Measurements from ENCODE around the gene HSDL1.

HSDL1 gene

GRCh38 chr16:84144859-84145639 is at the start of gene HSDL1, which contains the start of gene DNAAF1:
Gene HSDL1 (minus strand): TSS chr16:84145177. CDS start chr16:84131321, 13,856 bp downstream.
Gene DNAAF1 (plus strand): TSS chr16:84145308. CDS start chr16:84145441, 133 bp downstream.
- Mint-ChIP-seq H3K4me1 (peaks cover 23% of the 10 kb centered on the region), H3K4me3 (peak within 1 kb of the TSS; percentile 95), H3K27me3 (peaks cover 11% of the 10 kb centered on the region), H3K27ac (ENCODE audit: low read depth) (peak within 1 kb of the TSS; percentile 93), H3K9me3 (no peaks in the 10 kb centered on the region), H3K36me3 (ENCODE audit: insufficient read depth) (peaks cover 9% of the 10 kb centered on the region)
- DNase-seq (ENCODE audit: low spot score in 2 of 2) (peak; percentile 91 to 94), ATAC-seq (replicated peaks; ENCODE audit: extremely low read depth, poor library complexity, severe bottlenecking) (peak; percentile 82)

GRCh38 chr16:84194018-84194417 is 49.0 kb upstream of the HSDL1 start:
- ATAC-seq (replicated peaks; ENCODE audit: extremely low read depth, poor library complexity, severe bottlenecking) (no peak), DNase-seq (ENCODE audit: low spot score in 2 of 2) (no peak)
- Mint-ChIP-seq H3K36me3 (ENCODE audit: insufficient read depth) (no peaks in the 10 kb centered on the region), H3K27ac (ENCODE audit: low read depth) (no peak overlapping the region), H3K4me3 (peak overlapping the region; percentile 52), H3K4me1 (peaks cover 6% of the 10 kb centered on the region), H3K9me3 (no peaks in the 10 kb centered on the region), H3K27me3 (peaks cover 20% of the 10 kb centered on the region)

GRCh38 chr16:84193480-84193879 is 48.5 kb upstream of the HSDL1 start:
- H3K27me3 Mint-ChIP-seq: peaks cover 15% of the 10 kb centered on the region
- peaks cover 6% of the 10 kb centered on the region for H3K4me1 Mint-ChIP-seq
- H3K9me3 Mint-ChIP-seq: no peaks in the 10 kb centered on the region
- DNase-seq (ENCODE audit: low spot score in 2 of 2) (no peak), ATAC-seq (replicated peaks; ENCODE audit: extremely low read depth, poor library complexity, severe bottlenecking) (peak; percentile 6)
- no peaks in the 10 kb centered on the region for H3K36me3 Mint-ChIP-seq (ENCODE audit: insufficient read depth)
- no peak overlapping the region for H3K4me3 Mint-ChIP-seq
- no peak overlapping the region for H3K27ac Mint-ChIP-seq (ENCODE audit: low read depth)

GRCh38 chr16:84191466-84191865 is 46.5 kb upstream of the HSDL1 start:
- DNase-seq (ENCODE audit: low spot score in 2 of 2) (no peak), ATAC-seq (replicated peaks; ENCODE audit: extremely low read depth, poor library complexity, severe bottlenecking) (no peak)
- H3K27me3 Mint-ChIP-seq: peaks cover 1% of the 10 kb centered on the region
- H3K4me1 Mint-ChIP-seq: peaks cover 11% of the 10 kb centered on the region
- no peak overlapping the region for H3K27ac Mint-ChIP-seq (ENCODE audit: low read depth)
- H3K4me3 Mint-ChIP-seq: no peak overlapping the region
- no peaks in the 10 kb centered on the region for H3K9me3 Mint-ChIP-seq
- peaks cover 5% of the 10 kb centered on the region for H3K36me3 Mint-ChIP-seq (ENCODE audit: insufficient read depth)

DNA sequence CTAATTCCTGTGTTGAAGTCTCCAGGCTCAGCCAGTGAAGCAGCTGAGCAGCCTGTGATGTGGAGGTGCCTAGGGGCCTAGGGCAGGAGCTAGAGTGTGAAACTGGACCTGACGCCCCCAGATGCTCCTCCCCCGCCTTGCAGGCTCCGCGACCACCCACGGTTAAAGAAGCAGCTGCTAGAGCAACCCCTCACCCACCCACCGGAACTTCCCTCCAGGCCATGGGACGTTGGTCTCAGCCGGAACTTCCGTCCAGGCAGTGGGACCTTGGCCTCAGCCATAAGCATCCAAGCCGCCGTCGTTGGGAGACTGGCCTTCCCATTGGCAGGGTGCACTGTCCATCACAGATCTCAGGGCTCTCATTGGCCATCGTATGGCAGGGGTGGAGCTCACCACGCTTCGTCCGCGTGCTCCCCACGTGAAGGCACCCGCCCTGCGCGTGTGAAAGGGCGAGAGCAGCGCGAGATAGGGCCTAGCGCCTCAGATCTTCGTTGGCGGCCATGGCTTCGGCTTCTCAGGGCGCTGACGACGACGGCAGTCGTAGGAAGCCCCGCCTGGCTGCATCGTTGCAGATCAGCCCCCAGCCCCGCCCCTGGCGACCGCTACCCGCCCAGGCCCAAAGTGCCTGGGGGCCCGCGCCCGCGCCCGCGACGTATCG is 45.9 kb upstream of the HSDL1 start, which contains the start of gene ADAD2:
Gene ADAD2 (plus strand): TSS at position 427 of the 658 bp plus-strand sequence. CDS start 74 bp downstream, at position 501.
- no peak within 1 kb of the TSS for H3K4me3 Mint-ChIP-seq
- ATAC-seq (replicated peaks; ENCODE audit: extremely low read depth, poor library complexity, severe bottlenecking) (no peak), DNase-seq (ENCODE audit: low spot score in 2 of 2) (no peak)
- no peaks in the 10 kb centered on the region for H3K27me3 Mint-ChIP-seq
- H3K27ac Mint-ChIP-seq (ENCODE audit: low read depth): no peak within 1 kb of the TSS
- H3K36me3 Mint-ChIP-seq (ENCODE audit: insufficient read depth): peaks cover 5% of the 10 kb centered on the region
- no peaks in the 10 kb centered on the region for H3K9me3 Mint-ChIP-seq
- H3K4me1 Mint-ChIP-seq: peaks cover 11% of the 10 kb centered on the region

- Mint-ChIP-seq H3K27ac (ENCODE audit: low read depth) (peak within 1 kb of the TSS; percentile 73), H3K4me3 (peak within 1 kb of the TSS; percentile 92), H3K4me1 (peaks cover 19% of the 10 kb centered on the region), H3K27me3 (no peaks in the 10 kb centered on the region), H3K9me3 (no peaks in the 10 kb centered on the region), H3K36me3 (ENCODE audit: insufficient read depth) (peaks cover 10% of the 10 kb centered on the region)
- DNase-seq (ENCODE audit: low spot score in 2 of 2) (peak; percentile 83 to 87), ATAC-seq (replicated peaks; ENCODE audit: extremely low read depth, poor library complexity, severe bottlenecking) (peak; percentile 92)
These were observed 41.9 kb upstream of the HSDL1 start, which contains the start of gene TAF1C for GRCh38 chr16:84186685-84187437. Gene TAF1C (minus strand): TSS chr16:84187057. CDS start chr16:84184988, 2,069 bp downstream.

DNA sequence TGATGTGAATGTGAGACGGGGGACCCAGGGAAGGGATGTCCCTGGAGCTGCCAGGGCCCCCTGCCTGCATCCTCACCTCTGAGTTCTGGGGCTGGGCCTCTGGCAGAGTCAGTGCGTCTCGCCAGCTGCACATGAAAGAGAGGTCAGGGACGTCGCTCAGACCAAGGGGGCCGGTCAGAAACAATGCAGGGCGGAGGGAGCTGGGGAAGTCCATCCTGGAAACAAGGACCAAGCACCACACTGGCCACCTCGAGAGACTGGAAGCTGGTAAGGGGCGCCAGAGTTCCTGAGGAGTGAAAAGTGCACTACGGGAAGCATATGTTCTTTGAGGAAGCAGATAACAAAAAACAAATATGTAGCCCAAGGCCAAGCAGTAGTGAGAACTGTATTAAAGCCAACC is 39.8 kb upstream of the HSDL1 start:
- no peak for DNase-seq (ENCODE audit: low spot score in 2 of 2)
- peaks cover 19% of the 10 kb centered on the region for H3K4me1 Mint-ChIP-seq
- no peak for ATAC-seq (replicated peaks; ENCODE audit: extremely low read depth, poor library complexity, severe bottlenecking)
- H3K27me3 Mint-ChIP-seq: no peaks in the 10 kb centered on the region
- peaks cover 12% of the 10 kb centered on the region for H3K36me3 Mint-ChIP-seq (ENCODE audit: insufficient read depth)
- peak overlapping the region; percentile 92 for H3K4me3 Mint-ChIP-seq
- H3K9me3 Mint-ChIP-seq: no peaks in the 10 kb centered on the region
- H3K27ac Mint-ChIP-seq (ENCODE audit: low read depth): peak overlapping the region; percentile 62

GRCh38 chr16:84183911-84184591 is 39.1 kb upstream of the HSDL1 start:
- Mint-ChIP-seq H3K9me3 (no peaks in the 10 kb centered on the region), H3K36me3 (ENCODE audit: insufficient read depth) (peaks cover 15% of the 10 kb centered on the region), H3K27me3 (no peaks in the 10 kb centered on the region), H3K4me1 (peaks cover 19% of the 10 kb centered on the region), H3K4me3 (no peak overlapping the region), H3K27ac (ENCODE audit: low read depth) (no peak overlapping the region)
- ATAC-seq (replicated peaks; ENCODE audit: extremely low read depth, poor library complexity, severe bottlenecking) (no peak), DNase-seq (ENCODE audit: low spot score in 2 of 2) (no peak)

GRCh38 chr16:84183572-84183875 is 38.5 kb upstream of the HSDL1 start:
- Mint-ChIP-seq H3K36me3 (ENCODE audit: insufficient read depth) (peaks cover 17% of the 10 kb centered on the region), H3K27ac (ENCODE audit: low read depth) (no peak overlapping the region)

GRCh38 chr16:84182680-84183571 is 37.9 kb upstream of the HSDL1 start:
- Mint-ChIP-seq H3K27ac (ENCODE audit: low read depth) (no peak overlapping the region), H3K4me3 (no peak overlapping the region), H3K36me3 (ENCODE audit: insufficient read depth) (peaks cover 18% of the 10 kb centered on the region), H3K9me3 (no peaks in the 10 kb centered on the region), H3K27me3 (no peaks in the 10 kb centered on the region), H3K4me1 (peaks cover 19% of the 10 kb centered on the region)
- DNase-seq (ENCODE audit: low spot score in 2 of 2): no peak
- ATAC-seq (replicated peaks; ENCODE audit: extremely low read depth, poor library complexity, severe bottlenecking): no peak

More at GRCh38 chr16:84183572-84183875, 38.5 kb upstream of the HSDL1 start:
- H3K9me3 Mint-ChIP-seq: no peaks in the 10 kb centered on the region
- H3K4me3 Mint-ChIP-seq: no peak overlapping the region
- peaks cover 19% of the 10 kb centered on the region for H3K4me1 Mint-ChIP-seq
- no peaks in the 10 kb centered on the region for H3K27me3 Mint-ChIP-seq
- DNase-seq (ENCODE audit: low spot score in 2 of 2) (no peak), ATAC-seq (replicated peaks; ENCODE audit: extremely low read depth, poor library complexity, severe bottlenecking) (no peak)

DNA sequence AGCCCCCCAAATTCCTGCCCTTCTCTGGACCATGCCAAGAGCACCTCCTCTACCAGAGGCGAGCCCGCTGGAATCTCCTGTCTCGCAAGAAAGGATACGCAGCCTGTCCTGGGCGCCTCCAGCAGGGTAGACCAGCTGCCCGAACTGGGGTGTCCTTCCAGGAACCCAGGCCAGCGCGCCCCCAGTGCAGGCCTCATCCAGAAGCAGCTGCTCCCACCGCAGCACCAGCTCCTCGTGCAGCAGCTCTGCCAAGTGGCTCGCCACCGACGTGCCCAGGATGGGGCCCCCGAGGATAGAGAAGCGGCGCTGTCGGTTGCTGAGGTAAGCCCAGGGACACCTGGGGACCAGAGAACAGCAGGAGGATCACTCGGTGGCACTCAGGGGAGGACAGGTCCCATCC is 37.1 kb upstream of the HSDL1 start:
- H3K27ac Mint-ChIP-seq (ENCODE audit: low read depth): no peak overlapping the region
- ATAC-seq (replicated peaks; ENCODE audit: extremely low read depth, poor library complexity, severe bottlenecking) (no peak), DNase-seq (ENCODE audit: low spot score in 2 of 2) (no peak)
- no peaks in the 10 kb centered on the region for H3K9me3 Mint-ChIP-seq
- H3K4me3 Mint-ChIP-seq: no peak overlapping the region
- H3K27me3 Mint-ChIP-seq: no peaks in the 10 kb centered on the region
- H3K4me1 Mint-ChIP-seq: peaks cover 19% of the 10 kb centered on the region
- H3K36me3 Mint-ChIP-seq (ENCODE audit: insufficient read depth): peaks cover 18% of the 10 kb centered on the region
